Coronary artery (tissue), 2 donors: Measurements from ENCODE around the gene ADCYAP1R1.

Source experiments
- DNase-seq: peaks from one replicate; pipeline ENCODE4 v3.0.0-alpha.2; 2017; ENCODE audit warnings: low spot score
- H3K27ac ChIP-seq, 2 donors: fragments of 200-600 bp; sonication (generic); one replicate each; pipeline ENCODE4 v1.5.1; 2016 to 2019
- H3K4me3 ChIP-seq: fragments of 200-600 bp; sonication (generic); 2 replicates; pipeline ENCODE4 v1.5.1; 2016; ENCODE audit warnings: mild to moderate bottlenecking, moderate library complexity
- CTCF ChIP-seq: fragments of 200-600 bp; sonication (generic); IDR thresholded peaks from one replicate; pipeline ENCODE4 v1.5.1; 2019; ENCODE audit warnings: antibody characterized with exemption

ADCYAP1R1 gene

GRCh38 chr7:31052487-31052840, 356 bp downstream of the ADCYAP1R1 start:
- no peak overlapping the region for H3K27ac ChIP-seq
- DNase-seq = no peak
- TF ChIP-seq CTCF = no peak
- peak overlapping the region; percentile 66 for H3K4me3 ChIP-seq

GRCh38 chr7:31052841-31053601, 913 bp downstream of the ADCYAP1R1 start:
- TF ChIP-seq CTCF = no peak
- Histone ChIP-seq H3K27ac (no peak overlapping the region), H3K4me3 (peak overlapping the region; percentile 66)
- no peak for DNase-seq

GRCh38 chr7:31053986-31054385, 1.9 kb downstream of the ADCYAP1R1 start:
- no peak for DNase-seq
- no peak overlapping the region for H3K27ac ChIP-seq
- no peak overlapping the region for H3K4me3 ChIP-seq
- no peak for TF ChIP-seq CTCF

- TF ChIP-seq CTCF = no peak
- DNase-seq = no peak
- H3K4me3 ChIP-seq = no peak overlapping the region
- no peak overlapping the region for H3K27ac ChIP-seq
Measured at GRCh38 chr7:31054608-31055278, 2.6 kb downstream of the ADCYAP1R1 start.

- no peak overlapping the region for H3K27ac ChIP-seq
- H3K4me3 ChIP-seq = no peak overlapping the region
- no peak for TF ChIP-seq CTCF
- no peak for DNase-seq
Measured at GRCh38 chr7:31055471-31055870, 3.4 kb downstream of the ADCYAP1R1 start.

- Histone ChIP-seq H3K4me3 (no peak overlapping the region), H3K27ac (no peak overlapping the region)
- TF ChIP-seq CTCF = no peak
- DNase-seq = no peak
Measured at GRCh38 chr7:31056775-31057346, 4.8 kb downstream of the ADCYAP1R1 start.
